GM12865 (cell line): Measurements from ENCODE around the gene ERO1A.

Source experiments
- DNase-seq: peaks from one replicate; pipeline ENCODE4 v3.0.0; 2010; ENCODE audit warnings: low read depth
- H3K4me3 ChIP-seq: 2 replicates; pipeline ENCODE4 v1.5.1; 2011; ENCODE audit warnings: mild to moderate bottlenecking, low read depth, low read length, control low read depth
- CTCF ChIP-seq: IDR thresholded peaks from 2 replicates; pipeline ENCODE4 v1.5.1; 2011; ENCODE audit warnings: low read length, control low read depth, low read depth, inconsistent platforms; ENCODE audit not compliant: insufficient read depth; ENCODE audit errors: missing control alignments

The ERO1A gene

GRCh38 chr14:52694761-52695480, 437 bp downstream of the ERO1A start:
- DNase-seq, result peak; percentile 88
- no peak for TF ChIP-seq CTCF
- peak overlapping the region; percentile 78 for H3K4me3 ChIP-seq

GRCh38 chr14:52693532-52693931, 1.8 kb downstream of the ERO1A start:
- TF ChIP-seq CTCF, result no peak
- no peak for DNase-seq
- H3K4me3 ChIP-seq, result peak overlapping the region; percentile 78

- H3K4me3 ChIP-seq, result peak overlapping the region; percentile 78; the same call in 1 of the 2 replicates
- no peak for DNase-seq
- TF ChIP-seq CTCF, result no peak
Observed at GRCh38 chr14:52693036-52693435, 2.3 kb downstream of the ERO1A start.

- no peak for DNase-seq
- peak overlapping the region; percentile 5; the same call in 1 of the 2 replicates for H3K4me3 ChIP-seq
- no peak for TF ChIP-seq CTCF
Observed at GRCh38 chr14:52692248-52692962, 3.0 kb downstream of the ERO1A start.

GRCh38 chr14:52690983-52691760, 4.2 kb downstream of the ERO1A start:
- no peak overlapping the region for H3K4me3 ChIP-seq
- no peak for DNase-seq
- TF ChIP-seq CTCF, result no peak

- H3K4me3 ChIP-seq, result no peak overlapping the region
- no peak for DNase-seq
- no peak for TF ChIP-seq CTCF
Observed at GRCh38 chr14:52686176-52686575, 9.2 kb downstream of the ERO1A start.
